Stimulated activated CD4-positive, alpha-beta T cell treated with anti-CD3 and anti-CD28 coated beads, Interleukin-2, amount 100 ng/mL, for 24 hours (primary cell): ENCODE results near the gene VPS26B.
"Not testable (repeated sequence)": the region's sequence is repeated elsewhere in the genome, so short reads cannot be mapped to it uniquely, and the experiment has no call there.

ENCODE experiments used
- DNase-seq, 2 donors: peaks; one replicate each; pipeline ENCODE4 v3.0.0-alpha.2; 2020

VPS26B gene

GRCh38 chr11:134260983-134261382 lies 36.5 kb downstream of the VPS26B start:
- no peak for DNase-seq

- DNase-seq, result peak; percentile 29 to 42
These were observed 37.4 kb downstream of the VPS26B start for GRCh38 chr11:134261626-134262488.

- no peak for DNase-seq
These were observed 40.7 kb downstream of the VPS26B start for GRCh38 chr11:134264966-134265764.

- no peak for DNase-seq
These were observed 42.0 kb downstream of the VPS26B start for GRCh38 chr11:134266440-134266839.

GRCh38 chr11:134266841-134267251 lies 42.4 kb downstream of the VPS26B start:
- DNase-seq, result no peak

GRCh38 chr11:134267461-134267860 lies 43.0 kb downstream of the VPS26B start:
- no peak for DNase-seq

GRCh38 chr11:134267966-134268365 lies 43.5 kb downstream of the VPS26B start:
- DNase-seq, result no peak

GRCh38 chr11:134270250-134270714 lies 45.8 kb downstream of the VPS26B start:
- no peak for DNase-seq

GRCh38 chr11:134271978-134272377 lies 47.5 kb downstream of the VPS26B start:
- no peak for DNase-seq

GRCh38 chr11:134272381-134273316 lies 48.2 kb downstream of the VPS26B start:
- DNase-seq, result no peak

- DNase-seq, result no peak
These were observed 48.8 kb downstream of the VPS26B start for GRCh38 chr11:134273317-134273712.

- no peak for DNase-seq
These were observed 50.7 kb downstream of the VPS26B start for GRCh38 chr11:134275188-134275533.

- peak; percentile 81 for DNase-seq
These were observed 51.3 kb downstream of the VPS26B start, which contains the start of gene GLB1L3 for GRCh38 chr11:134275534-134276395. TSS of gene GLB1L3 (plus strand) at chr11:134276379. CDS start at chr11:134276741, 362 bp downstream.

GRCh38 chr11:134276396-134277182 lies 52.1 kb downstream of the VPS26B start:
- DNase-seq, result peak in 1 of 2 donors; percentile 42

GRCh38 chr11:134277183-134278001 lies 52.9 kb downstream of the VPS26B start:
- no peak for DNase-seq

GRCh38 chr11:134278356-134278755 lies 53.9 kb downstream of the VPS26B start:
- no peak for DNase-seq

- not testable (repeated sequence) for DNase-seq
These were observed 57.2 kb downstream of the VPS26B start for GRCh38 chr11:134281635-134282034.

GRCh38 chr11:134282121-134283045 lies 57.9 kb downstream of the VPS26B start:
- no peak for DNase-seq
